Calu3 (cell line): ENCODE results near the gene PNMA6E. TPM values are rescaled to one million over a fixed set of nuclear protein-coding genes. Genes with fewer than 3 reads are reported as not detected.

Experiments
- BruUV-seq: library from RNA; stranded (reverse); fragments of 400-500 nt; replicated peaks from 2 replicates; lab custom pipeline; 2021; lab: Mats Ljungman, UMichigan
- CTCF ChIA-PET: fragments of 300-600 bp; sonication (Branson Sonifier 250); formaldehyde crosslinking; loops from one replicate; lab custom pipeline; 2022; ENCODE audit warnings: antibody characterized with exemption; lab: Charles Lee
- DNase-seq: peaks from one replicate; pipeline ENCODE4 v3.0.0; 2022
- H3K27ac Mint-ChIP-seq: one replicate; pipeline ENCODE4 v1.8.0; 2022; ENCODE audit warnings: mixed read lengths; ENCODE audit not compliant: unreplicated experiment
- H3K27me3 Mint-ChIP-seq: one replicate; pipeline ENCODE4 v1.8.0; 2022; ENCODE audit warnings: mixed read lengths; ENCODE audit not compliant: unreplicated experiment
- H3K36me3 Mint-ChIP-seq: one replicate; pipeline ENCODE4 v1.8.0; 2022; ENCODE audit warnings: mild to moderate bottlenecking, moderate library complexity, mixed read lengths; ENCODE audit not compliant: insufficient read depth, unreplicated experiment
- H3K4me1 Mint-ChIP-seq: one replicate; pipeline ENCODE4 v1.8.0; 2022; ENCODE audit warnings: mild to moderate bottlenecking, low read depth, mixed read lengths; ENCODE audit not compliant: unreplicated experiment
- H3K4me3 Mint-ChIP-seq: one replicate; pipeline ENCODE4 v1.8.0; 2022; ENCODE audit warnings: mild to moderate bottlenecking, low read depth, moderate library complexity, mixed read lengths; ENCODE audit not compliant: unreplicated experiment
- H3K9me3 Mint-ChIP-seq: one replicate; pipeline ENCODE4 v1.8.0; 2022; ENCODE audit warnings: low read depth, mixed read lengths; ENCODE audit not compliant: unreplicated experiment
- CTCF ChIP-seq: fragments of 200-600 bp; IDR thresholded peaks from one replicate; pipeline ENCODE4 v1.8.0; 2022; ENCODE audit warnings: antibody characterized with exemption; ENCODE audit not compliant: unreplicated experiment
- intact Hi-C: fragments of 100-400 bp; cut with micrococcal nuclease; formaldehyde crosslinking; loops from one replicate; pipeline ENCODE4 v1.10.0; 2022; ENCODE audit not compliant: unreplicated experiment
- total RNA-seq: library from RNA; stranded (reverse); gene quantifications from 2 replicates; pipeline ENCODE4 v1.2.3, GENCODE V29; 2022

PNMA6E gene
- total RNA-seq, 1 experiment from 2014 or later = not detected

- CTCF ChIA-PET = no interaction called here
- no peak overlapping the region for H3K27ac Mint-ChIP-seq
- no peak for DNase-seq
- no peaks in the 10 kb centered on the region for H3K9me3 Mint-ChIP-seq
- TF ChIP-seq CTCF = no peak
- BruUV-seq = no TSS peak
- H3K36me3 Mint-ChIP-seq = peaks cover 4% of the 10 kb centered on the region
- no peak overlapping the region for H3K4me3 Mint-ChIP-seq
- H3K27me3 Mint-ChIP-seq = peaks cover 92% of the 10 kb centered on the region
- intact Hi-C loops = no loop called here
- H3K4me1 Mint-ChIP-seq = no peaks in the 10 kb centered on the region
These were observed 9.2 kb upstream of the PNMA6E start for GRCh38 chrX:153410373-153410772.

DNA sequence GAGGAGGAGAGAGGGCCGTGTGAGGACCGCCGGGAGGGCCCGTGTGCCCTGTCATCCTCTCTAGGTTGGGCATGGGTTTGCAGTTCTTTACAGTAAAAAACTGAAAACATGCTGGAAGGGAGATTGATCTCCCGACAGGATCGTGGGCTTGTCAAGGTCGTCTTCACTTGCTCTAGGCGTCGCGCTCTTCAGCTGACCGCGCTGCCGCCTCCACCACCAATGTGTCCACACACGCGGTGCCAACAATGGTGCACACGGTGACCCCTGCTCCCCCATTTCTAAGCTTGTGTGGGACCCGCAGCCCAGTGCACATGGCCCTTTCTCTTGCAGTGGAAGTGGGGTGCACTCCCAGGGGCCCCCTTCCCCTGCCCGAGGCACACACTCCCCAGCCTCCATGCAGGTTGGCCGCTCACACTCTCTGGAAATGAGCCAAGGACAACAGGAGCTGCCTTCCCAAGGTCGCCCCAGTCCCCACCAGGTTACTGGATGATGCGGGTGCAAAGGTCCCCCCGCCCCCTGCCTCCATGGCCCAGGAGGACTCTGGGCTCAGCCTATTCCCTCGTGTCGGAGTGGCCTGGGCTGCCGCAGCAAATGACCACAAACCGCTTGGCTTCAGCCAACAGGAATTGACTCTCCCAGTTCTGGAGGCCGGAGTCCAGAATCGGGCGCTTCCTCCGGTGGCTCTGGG is 8.4 kb upstream of the PNMA6E start:
- TF ChIP-seq CTCF = no peak
- no peaks in the 10 kb centered on the region for H3K36me3 Mint-ChIP-seq
- no peaks in the 10 kb centered on the region for H3K4me1 Mint-ChIP-seq
- H3K9me3 Mint-ChIP-seq = no peaks in the 10 kb centered on the region
- peaks cover 92% of the 10 kb centered on the region for H3K27me3 Mint-ChIP-seq
- no peak for DNase-seq
- CTCF ChIA-PET = no interaction called here
- BruUV-seq = no TSS peak
- no peak overlapping the region for H3K4me3 Mint-ChIP-seq
- intact Hi-C loops = no loop called here
- no peak overlapping the region for H3K27ac Mint-ChIP-seq

- BruUV-seq = no TSS peak
- no peak for TF ChIP-seq CTCF
- no peaks in the 10 kb centered on the region for H3K4me1 Mint-ChIP-seq
- no peak for DNase-seq
- H3K36me3 Mint-ChIP-seq = no peaks in the 10 kb centered on the region
- H3K9me3 Mint-ChIP-seq = no peaks in the 10 kb centered on the region
- no peak overlapping the region for H3K4me3 Mint-ChIP-seq
- H3K27me3 Mint-ChIP-seq = peaks cover 92% of the 10 kb centered on the region
- intact Hi-C loops = no loop called here
- H3K27ac Mint-ChIP-seq = no peak overlapping the region
- CTCF ChIA-PET = no interaction called here
These were observed 7.8 kb upstream of the PNMA6E start for GRCh38 chrX:153408871-153409351.

DNA sequence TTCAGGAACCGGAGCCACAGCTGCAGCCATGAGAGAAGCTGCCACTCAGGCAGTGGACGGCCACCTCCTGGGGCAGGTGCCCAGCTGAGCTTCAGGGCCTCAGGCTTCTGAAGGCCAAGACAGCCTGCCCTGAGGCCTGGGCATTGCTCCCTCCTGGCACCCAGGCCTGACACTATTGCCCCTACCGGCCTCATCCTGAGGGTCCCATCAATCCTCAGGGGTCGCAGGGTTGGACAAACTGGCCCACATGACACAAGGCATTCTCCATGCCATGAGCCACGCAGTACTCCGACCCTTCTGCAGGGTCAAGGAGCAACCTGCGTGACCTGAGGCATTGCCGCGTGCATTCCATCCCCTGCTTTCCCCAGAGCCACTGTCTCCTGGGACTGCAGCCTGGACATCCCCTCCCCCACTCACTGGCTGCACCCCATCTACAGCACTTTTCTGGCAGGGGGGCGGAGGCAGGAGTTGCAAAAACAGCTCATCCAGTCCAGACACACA is 7.1 kb upstream of the PNMA6E start:
- peaks cover 90% of the 10 kb centered on the region for H3K27me3 Mint-ChIP-seq
- BruUV-seq = no TSS peak
- no peaks in the 10 kb centered on the region for H3K4me1 Mint-ChIP-seq
- no peak for TF ChIP-seq CTCF
- H3K36me3 Mint-ChIP-seq = no peaks in the 10 kb centered on the region
- H3K27ac Mint-ChIP-seq = no peak overlapping the region
- intact Hi-C loops = no loop called here
- H3K9me3 Mint-ChIP-seq = no peaks in the 10 kb centered on the region
- H3K4me3 Mint-ChIP-seq = no peak overlapping the region
- CTCF ChIA-PET = no interaction called here
- no peak for DNase-seq
